Measurements from ENCODE around the gene KCNMA1. TPM values are rescaled to one million over a fixed set of nuclear protein-coding genes. Genes with fewer than 3 reads are reported as not detected.

The KCNMA1 gene
- total RNA-seq, 1 donor, result 77.8 TPM

DNA sequence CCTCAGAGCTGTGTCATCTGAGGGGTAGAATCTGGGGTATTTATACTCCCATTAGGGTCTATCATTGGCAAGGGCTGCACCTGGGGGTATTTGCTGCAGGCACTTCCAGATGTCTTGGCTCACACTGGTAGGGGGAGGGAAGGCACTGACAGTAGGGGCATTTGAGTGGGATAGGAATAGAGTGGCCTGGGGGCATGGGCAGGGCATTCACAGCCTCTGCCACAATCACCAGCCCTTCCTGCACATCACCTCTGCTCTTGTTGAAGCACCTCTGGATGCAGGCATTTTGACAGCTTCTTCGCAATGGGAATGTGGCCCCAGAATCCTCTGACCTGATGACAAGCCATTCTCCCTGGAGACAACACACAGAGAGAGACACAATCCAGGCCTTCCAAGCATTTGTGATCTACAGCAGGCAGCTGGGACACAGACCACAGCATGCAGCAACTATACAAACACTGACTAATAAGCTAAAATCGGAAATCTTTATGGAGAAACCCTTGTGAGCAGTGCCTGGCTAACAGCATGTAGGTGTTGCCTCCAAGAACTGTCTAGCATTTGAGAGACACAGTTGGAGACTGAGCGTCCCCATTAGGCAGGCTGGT lies 178.5 kb downstream of the KCNMA1 start:
- H3K27ac ChIP-seq (ENCODE audit: low read depth, low read length), result no peak overlapping the region
- peaks cover 9% of the 10 kb centered on the region for H3K4me1 ChIP-seq (ENCODE audit: insufficient read depth, low read length)
- peak; percentile 82 for DNase-seq (ENCODE audit: insufficient read length, low spot score, missing footprints)
- no peaks in the 10 kb centered on the region for H3K36me3 ChIP-seq (ENCODE audit: insufficient read depth, low read length)
- H3K9me3 ChIP-seq (ENCODE audit: low read depth, low read length), result no peaks in the 10 kb centered on the region
- TF ChIP-seq, protein P1, sequence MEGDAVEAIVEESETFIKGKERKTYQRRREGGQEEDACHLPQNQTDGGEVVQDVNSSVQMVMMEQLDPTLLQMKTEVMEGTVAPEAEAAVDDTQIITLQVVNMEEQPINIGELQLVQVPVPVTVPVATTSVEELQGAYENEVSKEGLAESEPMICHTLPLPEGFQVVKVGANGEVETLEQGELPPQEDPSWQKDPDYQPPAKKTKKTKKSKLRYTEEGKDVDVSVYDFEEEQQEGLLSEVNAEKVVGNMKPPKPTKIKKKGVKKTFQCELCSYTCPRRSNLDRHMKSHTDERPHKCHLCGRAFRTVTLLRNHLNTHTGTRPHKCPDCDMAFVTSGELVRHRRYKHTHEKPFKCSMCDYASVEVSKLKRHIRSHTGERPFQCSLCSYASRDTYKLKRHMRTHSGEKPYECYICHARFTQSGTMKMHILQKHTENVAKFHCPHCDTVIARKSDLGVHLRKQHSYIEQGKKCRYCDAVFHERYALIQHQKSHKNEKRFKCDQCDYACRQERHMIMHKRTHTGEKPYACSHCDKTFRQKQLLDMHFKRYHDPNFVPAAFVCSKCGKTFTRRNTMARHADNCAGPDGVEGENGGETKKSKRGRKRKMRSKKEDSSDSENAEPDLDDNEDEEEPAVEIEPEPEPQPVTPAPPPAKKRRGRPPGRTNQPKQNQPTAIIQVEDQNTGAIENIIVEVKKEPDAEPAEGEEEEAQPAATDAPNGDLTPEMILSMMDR (IDR thresholded peaks at IDR 0.05; ENCODE audit: extremely low read depth, low read depth, low read length), result no peak
- H3K27me3 ChIP-seq (ENCODE audit: insufficient read depth, low read length), result no peaks in the 10 kb centered on the region
- no peak overlapping the region for H3K4me2 ChIP-seq (ENCODE audit: insufficient read depth, low read length)
- H4K20me1 ChIP-seq (ENCODE audit: insufficient read depth, low read length), result no peaks in the 10 kb centered on the region
- H3K4me3 ChIP-seq (ENCODE audit: insufficient read depth, low read length), result no peak overlapping the region
- no peak overlapping the region for H2AFZ ChIP-seq (ENCODE audit: low read length)
- H3K79me2 ChIP-seq (ENCODE audit: insufficient read depth, low read length), result peaks cover 3% of the 10 kb centered on the region

DNA sequence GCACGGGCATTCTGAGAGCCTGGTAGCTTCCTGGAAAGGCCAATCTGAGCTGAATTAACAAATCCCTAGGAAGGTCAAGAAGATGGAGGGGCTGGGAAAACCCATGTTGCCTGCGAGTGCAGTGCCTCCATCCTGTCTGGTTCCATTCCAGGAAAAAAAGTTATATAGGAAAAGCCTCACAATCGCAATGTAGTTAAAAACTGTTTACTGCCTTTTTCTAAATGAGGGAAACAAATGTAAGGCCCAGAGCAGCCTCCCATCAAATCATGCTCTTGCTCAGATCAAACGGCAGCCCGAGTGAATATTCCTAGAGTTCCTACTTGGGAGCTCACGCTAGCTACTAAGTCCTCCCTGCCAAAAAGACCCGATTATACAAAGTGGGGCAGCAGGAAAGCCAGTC lies 179.9 kb downstream of the KCNMA1 start:
- Histone ChIP-seq H3K27me3 (ENCODE audit: insufficient read depth, low read length) (no peaks in the 10 kb centered on the region), H4K20me1 (ENCODE audit: insufficient read depth, low read length) (no peaks in the 10 kb centered on the region), H3K4me3 (ENCODE audit: insufficient read depth, low read length) (no peak overlapping the region), H3K4me2 (ENCODE audit: insufficient read depth, low read length) (no peak overlapping the region), H3K27ac (ENCODE audit: low read depth, low read length) (no peak overlapping the region), H3K4me1 (ENCODE audit: insufficient read depth, low read length) (peaks cover 9% of the 10 kb centered on the region), H3K36me3 (ENCODE audit: insufficient read depth, low read length) (no peaks in the 10 kb centered on the region), H2AFZ (ENCODE audit: low read length) (no peak overlapping the region), H3K79me2 (ENCODE audit: insufficient read depth, low read length) (peaks cover 3% of the 10 kb centered on the region), H3K9me3 (ENCODE audit: low read depth, low read length) (no peaks in the 10 kb centered on the region)
- DNase-seq (ENCODE audit: insufficient read length, low spot score, missing footprints), result no peak
- TF ChIP-seq, protein P1 (IDR thresholded peaks at IDR 0.05; ENCODE audit: extremely low read depth, low read depth, low read length), result no peak

DNA sequence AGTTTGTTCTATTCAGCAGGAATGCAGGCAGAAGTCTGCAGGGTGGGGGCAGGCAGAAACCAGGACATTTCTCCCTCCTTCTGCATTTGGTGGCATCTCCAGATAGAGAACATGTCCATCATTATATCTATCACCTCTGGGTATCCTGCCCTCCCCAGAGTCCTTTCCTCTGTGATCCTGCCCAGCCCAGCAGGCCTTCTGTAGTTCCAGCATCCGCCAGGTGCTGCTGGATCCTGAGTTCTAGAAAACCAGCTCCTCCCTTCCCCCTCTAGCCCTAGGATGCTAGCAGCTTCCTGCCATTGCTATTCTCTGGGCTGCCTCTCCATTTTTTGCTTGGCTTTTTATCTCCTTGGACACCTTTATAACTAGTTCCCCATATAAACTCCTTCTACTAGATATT lies 180.3 kb downstream of the KCNMA1 start:
- H4K20me1 ChIP-seq (ENCODE audit: insufficient read depth, low read length), result no peaks in the 10 kb centered on the region
- no peaks in the 10 kb centered on the region for H3K27me3 ChIP-seq (ENCODE audit: insufficient read depth, low read length)
- no peak overlapping the region for H3K4me2 ChIP-seq (ENCODE audit: insufficient read depth, low read length)
- no peaks in the 10 kb centered on the region for H3K36me3 ChIP-seq (ENCODE audit: insufficient read depth, low read length)
- peaks cover 3% of the 10 kb centered on the region for H3K79me2 ChIP-seq (ENCODE audit: insufficient read depth, low read length)
- H3K4me1 ChIP-seq (ENCODE audit: insufficient read depth, low read length), result peaks cover 9% of the 10 kb centered on the region
- H3K9me3 ChIP-seq (ENCODE audit: low read depth, low read length), result no peaks in the 10 kb centered on the region
- no peak for DNase-seq (ENCODE audit: insufficient read length, low spot score, missing footprints)
- H3K4me3 ChIP-seq (ENCODE audit: insufficient read depth, low read length), result no peak overlapping the region
- H2AFZ ChIP-seq (ENCODE audit: low read length), result no peak overlapping the region
- no peak overlapping the region for H3K27ac ChIP-seq (ENCODE audit: low read depth, low read length)
- TF ChIP-seq, protein P1 (IDR thresholded peaks at IDR 0.05; ENCODE audit: extremely low read depth, low read depth, low read length), result no peak

- H3K27me3 ChIP-seq (ENCODE audit: insufficient read depth, low read length), result no peaks in the 10 kb centered on the region
- no peaks in the 10 kb centered on the region for H3K9me3 ChIP-seq (ENCODE audit: low read depth, low read length)
- no peak overlapping the region for H3K4me2 ChIP-seq (ENCODE audit: insufficient read depth, low read length)
- no peak overlapping the region for H3K4me3 ChIP-seq (ENCODE audit: insufficient read depth, low read length)
- DNase-seq (ENCODE audit: insufficient read length, low spot score, missing footprints), result no peak
- no peaks in the 10 kb centered on the region for H3K36me3 ChIP-seq (ENCODE audit: insufficient read depth, low read length)
- no peak overlapping the region for H3K27ac ChIP-seq (ENCODE audit: low read depth, low read length)
- H2AFZ ChIP-seq (ENCODE audit: low read length), result no peak overlapping the region
- peaks cover 3% of the 10 kb centered on the region for H3K79me2 ChIP-seq (ENCODE audit: insufficient read depth, low read length)
- TF ChIP-seq, protein P1 (IDR thresholded peaks at IDR 0.05; ENCODE audit: extremely low read depth, low read depth, low read length), result no peak
- H3K4me1 ChIP-seq (ENCODE audit: insufficient read depth, low read length), result peaks cover 9% of the 10 kb centered on the region
- H4K20me1 ChIP-seq (ENCODE audit: insufficient read depth, low read length), result no peaks in the 10 kb centered on the region
Observed at GRCh38 chr10:77456414-77456813, 181.2 kb downstream of the KCNMA1 start.

Measured in osteoblast (primary cell).